GM12878 (cell line): ENCODE data around the gene SMIM35. TPM values are rescaled to one million over a fixed set of nuclear protein-coding genes. Genes with fewer than 3 reads are reported as not detected.

ENCODE experiments used
- ATAC-seq: fragments of 200-7000 bp; cut with Tn5 transposase; 3 replicates; pipeline ENCODE4 v1.9.1; 2020; ENCODE audit warnings: mild to moderate bottlenecking, moderate library complexity
- BruUV-seq: library from RNA; stranded (reverse); fragments of 400-500 nt; replicated peaks from 2 replicates; lab custom pipeline; 2021; lab: Mats Ljungman, UMichigan
- CTCF ChIA-PET: fragments of 300-600 bp; sonication (Branson Sonifier 250); formaldehyde crosslinking; extraction: SDS; loops from one replicate; lab custom pipeline; 2021; ENCODE audit warnings: inconsistent platforms; lab: Yijun Ruan, JAX
- POLR2A ChIA-PET: fragments of 350-600 bp; formaldehyde crosslinking; extraction: SDS; loops from one replicate; lab custom pipeline; 2021; ENCODE audit warnings: inconsistent platforms; lab: Charles Lee
- RAD21 ChIA-PET: fragments of 300-600 bp; sonication (Branson Sonifier 250); formaldehyde crosslinking; loops from one replicate; lab custom pipeline; 2023; ENCODE audit warnings: antibody characterized with exemption; ENCODE audit not compliant: unreplicated experiment; lab: Charles Lee
- SMC1A ChIA-PET: fragments of 300-600 bp; sonication (Branson Sonifier 250); formaldehyde crosslinking; loops from one replicate; lab custom pipeline; 2023; ENCODE audit not compliant: unreplicated experiment, uncharacterized antibody; lab: Charles Lee
- DNase-seq: peaks from one replicate; pipeline ENCODE4 v3.0.0-alpha.2; 2011; ENCODE audit warnings: low read depth, low spot score
- FAIRE-seq: peaks from 3 replicates; lab custom pipeline; 2011; peaks lifted over from hg19 to GRCh38; lab: Jason Lieb, UNC
- H2AFZ ChIP-seq: 2 replicates; pipeline ENCODE4 v1.6.0; 2011; ENCODE audit warnings: low read depth, low read length, control low read depth; ENCODE audit not compliant: control insufficient read depth
- H3K27ac ChIP-seq: 2 replicates; pipeline ENCODE4 v1.5.1; 2011; ENCODE audit warnings: control low read depth; ENCODE audit not compliant: control insufficient read depth, insufficient read depth
- H3K27me3 ChIP-seq, 2 experiments: replicated peaks in 1 of 2; 2 replicates each; pipeline versions ENCODE4 v1.6.0 to v1.6.1; 2011; ENCODE audit warnings: low read length in 1 of 2; ENCODE audit not compliant: control insufficient read depth in 2 of 2, insufficient read depth in 2 of 2
- H3K36me3 ChIP-seq, 2 experiments: 2 replicates each; pipeline ENCODE4 v1.5.1; 2011; ENCODE audit warnings: low read length in 1 of 2; ENCODE audit not compliant: control insufficient read depth in 2 of 2, insufficient read depth in 2 of 2
- H3K4me1 ChIP-seq: 2 replicates; pipeline ENCODE4 v1.6.1; 2011; ENCODE audit warnings: mild to moderate bottlenecking, low read length, moderate library complexity, mixed read lengths; ENCODE audit not compliant: control insufficient read depth, insufficient read depth
- H3K4me2 ChIP-seq: 2 replicates; pipeline ENCODE4 v1.6.0; 2011; ENCODE audit warnings: control low read depth; ENCODE audit not compliant: control insufficient read depth, insufficient read depth
- H3K4me3 ChIP-seq: fragments of 200-600 bp; sonication (generic); 2 replicates; pipeline ENCODE4 v1.5.1; 2016
- H3K79me2 ChIP-seq: 2 replicates; pipeline ENCODE4 v1.6.0; 2011; ENCODE audit warnings: low read length; ENCODE audit not compliant: control insufficient read depth, insufficient read depth
- H3K9ac ChIP-seq: 2 replicates; pipeline ENCODE4 v1.8.0; 2011; ENCODE audit warnings: low read length, control low read depth, mixed read lengths; ENCODE audit not compliant: control insufficient read depth, insufficient read depth
- H3K9me3 ChIP-seq: replicated peaks from 3 replicates; pipeline ENCODE4 v1.5.1; 2011; ENCODE audit warnings: mild to moderate bottlenecking, low read length; ENCODE audit not compliant: control insufficient read depth, insufficient read depth
- H4K20me1 ChIP-seq: 2 replicates; pipeline ENCODE4 v1.6.0; 2011; ENCODE audit not compliant: control insufficient read depth, insufficient read depth
- CBX5 ChIP-seq: sonication (generic); IDR thresholded peaks from 2 replicates; pipeline ENCODE4 v1.6.1; 2016; ENCODE audit warnings: low read depth, moderate library complexity, mild to moderate bottlenecking, inconsistent platforms
- CREB1 ChIP-seq: IDR thresholded peaks from 2 replicates; pipeline ENCODE4 v1.6.1; 2012; ENCODE audit warnings: low read depth, mild to moderate bottlenecking, inconsistent platforms
- CTCF ChIP-seq, 3 experiments: IDR thresholded peaks in 2 of 3; conservative IDR thresholded peaks in 1 of 3; 2 replicates each; pipeline ENCODE4 v1.5.1; 2011; ENCODE audit warnings: low read depth in 3 of 3, low read length in 3 of 3, mild to moderate bottlenecking in 3 of 3, control low read depth in 2 of 3, moderate library complexity in 2 of 3, inconsistent platforms in 1 of 3, mixed read lengths in 1 of 3; ENCODE audit not compliant: control insufficient read depth in 2 of 3, insufficient read depth in 1 of 3; ENCODE audit errors: extremely low read depth in 1 of 3
- PBX3 ChIP-seq: IDR thresholded peaks from 2 replicates; pipeline ENCODE4 v1.6.1; 2011; ENCODE audit warnings: mild to moderate bottlenecking, low read depth, low read length, moderate library complexity; ENCODE audit not compliant: insufficient replicate concordance
- RELB ChIP-seq: fragments of 450-650 bp; IDR thresholded peaks from 2 replicates; pipeline ENCODE4 v1.6.1; 2017; ENCODE audit warnings: low read depth, mild to moderate bottlenecking, moderate library complexity
- SMC3 ChIP-seq: IDR thresholded peaks from 2 replicates; pipeline ENCODE4 v1.6.1; 2011; ENCODE audit warnings: low read length, improper control_type of control experiment, borderline replicate concordance
- STAT3 ChIP-seq: IDR thresholded peaks from 2 replicates; pipeline ENCODE4 v1.6.1; 2011; ENCODE audit warnings: low read depth, low read length, improper control_type of control experiment
- YY1 ChIP-seq: IDR thresholded peaks from 2 replicates; pipeline ENCODE4 v1.6.1; 2011; ENCODE audit warnings: low read depth, mild to moderate bottlenecking, low read length
- ZBTB4 ChIP-seq: fragments of 450-650 bp; formaldehyde crosslinking; IDR thresholded peaks from 2 replicates; pipeline ENCODE4 v1.4.0; 2022; ENCODE audit warnings: mild to moderate bottlenecking, moderate library complexity
- WGBS: methylation state at CpG from one replicate; pipeline ENCODE4 v1.1.6; 2016; ENCODE audit warnings: low lambda C conversion rate; ENCODE audit not compliant: insufficient replicate concordance, insufficient coverage; ENCODE audit errors: missing lambda C conversion rate; 5-methylcytosine and 5-hydroxymethylcytosine counted together
- in situ Hi-C: fragments of 300-500 bp; cut with MboI; formaldehyde crosslinking; loops from 9 replicates; pipeline ENCODE4 v1.14.3; 2018; ENCODE audit warnings: mixed read lengths
- intact Hi-C: fragments of 100-400 bp; cut with micrococcal nuclease; formaldehyde crosslinking; loops from one replicate; pipeline ENCODE4 v1.14.2; 2022; ENCODE audit not compliant: unreplicated experiment
- polyA plus RNA-seq, 11 experiments: library from polyadenylated mRNA; depleted of rRNA in 4 of 11; unstranded in 6 of 11; stranded (reverse) in 5 of 11; fragments of >200 nt; fragmentation: Nextera tagmentation in 4 of 11; fragmentation: Illumina TruSeq in 1 of 11; extraction: Ambion mirVana in 4 of 11; extraction: Trizol in 1 of 11; gene quantifications; 1 replicate in 1 of 11; 2 replicates in 10 of 11; pipeline versions ENCODE4 v1.2.1 to v1.2.3, GENCODE V29; 2011 to 2016; ENCODE audit warnings: inconsistent platforms in 2 of 11, missing spikeins in 2 of 11, low read depth in 1 of 11
- total RNA-seq, 4 experiments: library from RNA; depleted of rRNA in 3 of 4; stranded (reverse); fragments of >200 nt in 3 of 4; fragmentation: Illumina TruSeq in 1 of 4; extraction: Trizol in 1 of 4; gene quantifications; 2 replicates each; pipeline versions ENCODE4 v1.2.1 to v1.2.3, GENCODE V29; 2013 to 2021
- TF ChIP-seq, protein P1 (sequence below): fragments of 450-650 bp; IDR thresholded peaks from 2 replicates; pipeline ENCODE4 v1.6.1; 2016; ENCODE audit warnings: mild to moderate bottlenecking

The SMIM35 gene
- total and polyA plus RNA-seq, 10 of the 15 experiments (the other 5 are each of a cell fraction or from before 2014, with no cell fraction given): 0.02 to 1.1 (median 0.05) TPM; not detected in 5

GRCh38 chr11:118132385-118133151, 45.8 kb upstream of the SMIM35 start (continued):
- TF ChIP-seq SMC3 (no peak), PBX3 (no peak)
- TF ChIP-seq, all 136 proteins: peak for 0

DNA sequence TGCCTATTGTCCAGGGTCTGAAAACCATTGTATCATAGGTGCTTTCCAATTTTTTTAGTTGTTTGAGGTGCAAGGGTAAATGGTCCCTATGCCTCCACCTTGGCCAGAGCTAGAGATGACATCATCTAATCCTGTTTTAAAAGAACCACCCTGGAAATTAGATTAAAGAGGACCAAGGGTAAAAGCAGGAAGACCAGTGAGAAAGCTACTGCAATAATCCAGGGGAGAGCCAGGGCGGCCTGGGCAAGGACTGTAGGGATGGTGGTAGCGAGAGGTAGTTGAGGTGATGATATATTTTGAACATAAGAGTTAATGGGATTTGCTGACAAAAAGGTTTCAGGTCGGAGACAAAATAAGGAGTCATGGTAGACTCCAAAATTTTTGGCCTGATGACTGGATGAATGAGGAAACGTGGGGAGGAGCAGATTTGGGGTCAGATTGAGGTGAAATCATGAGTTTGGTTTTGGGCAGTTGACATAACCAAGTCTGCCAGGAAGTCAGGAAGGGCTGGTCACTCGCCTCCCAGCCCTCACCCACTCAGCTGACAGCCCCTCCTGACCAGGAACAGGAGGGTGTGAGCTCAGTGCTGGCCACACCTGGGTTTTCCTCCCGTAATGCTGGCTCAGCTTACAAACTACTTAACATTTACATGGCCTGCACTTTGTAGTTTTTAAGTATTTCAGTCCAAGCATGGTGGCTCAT, 42.9 kb upstream of the SMIM35 start:
- WGBS: 13% methylated on average over 5 of the region's 6 CpGs
- Histone ChIP-seq H4K20me1 (no peaks in the 10 kb centered on the region), H3K36me3 (no peaks in the 10 kb centered on the region), H3K27ac (no peak overlapping the region), H3K4me2 (no peak overlapping the region), H3K27me3 (peaks cover 0 to 3% of the 10 kb centered on the region in 2 experiments; a peak in 3 of 4 replicates), H2AFZ (no peak overlapping the region), H3K9ac (no peak overlapping the region), H3K4me3 (no peak overlapping the region), H3K9me3 (no peaks in the 10 kb centered on the region), H3K79me2 (no peaks in the 10 kb centered on the region), H3K4me1 (no peaks in the 10 kb centered on the region)
- intact Hi-C loops: no loop called here
- no peak for ATAC-seq
- ChIA-PET RAD21 (no interaction called here), SMC1A (interaction anchor here (1.6 kb wide), 1 partner anchor 47 kb away, joined by 3 read pairs; no protein-coding TSS in a partner anchor), POLR2A (interaction anchor here (0.7 kb wide), 1 partner anchor 449 kb away, joined by 5 read pairs; no protein-coding TSS in a partner anchor), CTCF (interaction anchor here (1.0 kb wide), 1 partner anchor 50 kb away, joined by 3 read pairs; no protein-coding TSS in a partner anchor)
- in situ Hi-C loops: no loop called here
- BruUV-seq: no TSS peak
- DNase-seq: no peak
- no peak for FAIRE-seq
- TF ChIP-seq STAT3: no peak
- TF ChIP-seq CTCF (IDR thresholded peaks at IDR 0.05 in 2 of 3, conservative IDR thresholded peaks at IDR 0.05 in 1 of 3; ENCODE audit: control insufficient read depth in 2 of 3, extremely low read depth in 1 of 3, insufficient read depth in 1 of 3, low read depth in 3 of 3, low read length in 3 of 3): no peak
- TF ChIP-seq CBX5: no peak
- TF ChIP-seq RELB: no peak
- no peak for TF ChIP-seq YY1
- TF ChIP-seq ZBTB4: no peak
- TF ChIP-seq, protein P1, sequence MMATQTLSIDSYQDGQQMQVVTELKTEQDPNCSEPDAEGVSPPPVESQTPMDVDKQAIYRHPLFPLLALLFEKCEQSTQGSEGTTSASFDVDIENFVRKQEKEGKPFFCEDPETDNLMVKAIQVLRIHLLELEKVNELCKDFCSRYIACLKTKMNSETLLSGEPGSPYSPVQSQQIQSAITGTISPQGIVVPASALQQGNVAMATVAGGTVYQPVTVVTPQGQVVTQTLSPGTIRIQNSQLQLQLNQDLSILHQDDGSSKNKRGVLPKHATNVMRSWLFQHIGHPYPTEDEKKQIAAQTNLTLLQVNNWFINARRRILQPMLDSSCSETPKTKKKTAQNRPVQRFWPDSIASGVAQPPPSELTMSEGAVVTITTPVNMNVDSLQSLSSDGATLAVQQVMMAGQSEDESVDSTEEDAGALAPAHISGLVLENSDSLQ: no peak
- TF ChIP-seq CREB1: no peak
